SK-N-SH (cell line): Measurements from ENCODE around the gene PIGX.

Experiments
- CTCF ChIP-seq: fragments of 200-600 bp; sonication (generic); IDR thresholded peaks from 2 replicates; pipeline ENCODE4 v1.6.1; 2017; ENCODE audit warnings: antibody characterized with exemption, mild to moderate bottlenecking, moderate library complexity
- ELF1 ChIP-seq: IDR thresholded peaks from 2 replicates; pipeline ENCODE4 v1.4.0; 2012
- EP300 ChIP-seq, 2 experiments: IDR thresholded peaks; 2 replicates each; pipeline versions ENCODE4 v1.4.0 to v1.6.1; 2012; ENCODE audit warnings: borderline replicate concordance in 1 of 2, low read depth in 1 of 2, low read length in 1 of 2
- FOXM1 ChIP-seq: IDR thresholded peaks from 2 replicates; pipeline ENCODE4 v1.4.0; 2012; ENCODE audit warnings: low read depth, mild to moderate bottlenecking
- IRF3 ChIP-seq: fragments of 150-350 bp; IDR thresholded peaks from 2 replicates; pipeline ENCODE4 v1.6.1; 2016; ENCODE audit warnings: mild to moderate bottlenecking, low read depth, low read length
- NRF1 ChIP-seq: IDR thresholded peaks from 2 replicates; pipeline ENCODE4 v1.6.1; 2012; ENCODE audit warnings: low read depth, mild to moderate bottlenecking, low read length
- POLR2AphosphoS5 ChIP-seq: IDR thresholded peaks from 2 replicates; pipeline ENCODE4 v1.6.1; 2012; ENCODE audit warnings: low read depth, low read length
- RAD21 ChIP-seq: IDR thresholded peaks from 2 replicates; pipeline ENCODE4 v1.6.1; 2012; ENCODE audit warnings: mild to moderate bottlenecking, low read length
- REST ChIP-seq: IDR thresholded peaks from 2 replicates; pipeline ENCODE4 v1.6.1; 2012; ENCODE audit warnings: mild to moderate bottlenecking, low read depth, low read length, moderate library complexity
- RFX5 ChIP-seq: IDR thresholded peaks from 2 replicates; pipeline ENCODE4 v1.6.1; 2012; ENCODE audit warnings: mild to moderate bottlenecking, improper control_type of control experiment, low read length
- TAF1 ChIP-seq: IDR thresholded peaks from 2 replicates; pipeline ENCODE4 v1.6.1; 2012; ENCODE audit warnings: low read depth, mild to moderate bottlenecking, low read length, moderate library complexity, borderline replicate concordance
- ZBTB33 ChIP-seq: IDR thresholded peaks from 2 replicates; pipeline ENCODE4 v1.4.0; 2012; ENCODE audit warnings: low read depth, borderline replicate concordance

GRCh38 chr3:196774191-196774820 lies 62.1 kb downstream of the PIGX start:
- no peak for TF ChIP-seq EP300 (IDR thresholded peaks at IDR 0.05; ENCODE audit: borderline replicate concordance in 1 of 2, low read depth in 1 of 2, low read length in 1 of 2)
- TF ChIP-seq NRF1 = no peak
- no peak for TF ChIP-seq CTCF
- TF ChIP-seq POLR2AphosphoS5 = no peak
- no peak for TF ChIP-seq TAF1
- no peak for TF ChIP-seq ZBTB33
- TF ChIP-seq ELF1 = no peak
- TF ChIP-seq REST = no peak
- no peak for TF ChIP-seq RAD21
- TF ChIP-seq IRF3 = no peak
- no peak for TF ChIP-seq FOXM1
- TF ChIP-seq RFX5 = no peak
